Ovary (tissue), 9 donors: ENCODE data around the gene MAFF. TPM values are rescaled to one million over a fixed set of nuclear protein-coding genes. Genes with fewer than 3 reads are reported as not detected.

Experiments
- DNase-seq, 5 donors: peaks; one replicate each; pipeline ENCODE4 v3.0.0-alpha.2; 2019 to 2020
- H3K27ac ChIP-seq, 2 donors: fragments of 200-600 bp; one replicate each; pipeline versions ENCODE4 v1.5.1 to v1.8.0; 2019 to 2022
- H3K27me3 ChIP-seq: fragments of 200-600 bp; one replicate; pipeline ENCODE4 v1.8.0; 2022
- H3K36me3 ChIP-seq: fragments of 200-600 bp; sonication (generic); one replicate; pipeline ENCODE4 v1.5.1; 2019
- H3K4me1 ChIP-seq: one replicate; pipeline ENCODE4 v1.8.1; 2013; ENCODE audit warnings: mild to moderate bottlenecking, moderate library complexity; ENCODE audit not compliant: insufficient read depth
- H3K4me3 ChIP-seq: fragments of 200-600 bp; sonication (generic); one replicate; pipeline ENCODE4 v1.5.1; 2017
- H3K9me3 ChIP-seq, 2 donors: fragments of 200-600 bp in 1 of 2; sonication (generic) in 1 of 2; one replicate each; pipeline versions ENCODE4 v1.5.1 to v1.8.1; 2013 to 2019; ENCODE audit warnings: mild to moderate bottlenecking in 1 of 2, moderate library complexity in 1 of 2
- EP300 ChIP-seq: sonication (generic); formaldehyde crosslinking; IDR thresholded peaks from one replicate; pipeline ENCODE4 v1.6.1; 2017; ENCODE audit warnings: antibody characterized with exemption
- POLR2A ChIP-seq: fragments of 450-650 bp; IDR thresholded peaks from one replicate; pipeline ENCODE4 v1.6.1; 2017; ENCODE audit warnings: antibody characterized with exemption, mild to moderate bottlenecking, moderate library complexity
- WGBS, 3 donors: extraction: QIAGEN DNeasy Blood & Tissue Kit in 1 of 3; methylation state at CpG; one replicate each; pipeline versions ENCODE4 v1.1.5 to v1.1.7; 2013 to 2017; 5-methylcytosine and 5-hydroxymethylcytosine counted together
- intact Hi-C, 4 donors: fragments of 100-400 bp; cut with DNase I; formaldehyde crosslinking; loops; one replicate each; pipeline versions ENCODE4 v1.11.0 to v1.15.1; 2022 to 2023
- polyA plus RNA-seq, 2 donors: library from polyadenylated mRNA; stranded (reverse); fragments of 200-250 nt in 1 of 2; fragments of 350-450 nt in 1 of 2; fragmentation: Illumina TruSeq in 1 of 2; extraction: RNeasy Lipid Tissue Mini Kit (QIAGEN cat#74804) in 1 of 2; gene quantifications; one replicate each; pipeline ENCODE4 v1.2.3, GENCODE V29; 2013 to 2014
- total RNA-seq, 7 donors: library from RNA; depleted of rRNA in 2 of 7; stranded (reverse); fragments of >200 nt in 2 of 7; fragmentation: NEBNext Ultra II Directional in 3 of 7; extraction: Animal tissue kit (Norgen Biotek cat#: 25700) in 3 of 7; gene quantifications; one replicate each; pipeline versions ENCODE4 v1.1.0 to v1.2.4, GENCODE V29; 2016 to 2023
- TF ChIP-seq, protein P1 (sequence below), 3 donors: fragments of 450-650 bp in 2 of 3; fragments of 200-600 bp in 1 of 3; IDR thresholded peaks; one replicate each; pipeline versions ENCODE4 v1.5.1 to v1.8.0; 2016 to 2022; ENCODE audit warnings: antibody characterized with exemption in 3 of 3, mild to moderate bottlenecking in 1 of 3
- donor health status: DM: no; HTN: no; CAD: no; lungs with moderate emphysema.
- donor health status: DM: no; HTN: no; CAD: no.
- donor health status: Bipolar disorder and iron deficiency.
- donor health status: DM: yes; HTN: yes; CAD: no.
- donor health status: DM: no; HTN: no; CAD: no.
- donor health status: DM: yes; HTN: yes; CAD: no.

MAFF gene
- total and polyA plus RNA-seq, 9 donors: 13.3 to 153 (median 19.4) TPM

DNA sequence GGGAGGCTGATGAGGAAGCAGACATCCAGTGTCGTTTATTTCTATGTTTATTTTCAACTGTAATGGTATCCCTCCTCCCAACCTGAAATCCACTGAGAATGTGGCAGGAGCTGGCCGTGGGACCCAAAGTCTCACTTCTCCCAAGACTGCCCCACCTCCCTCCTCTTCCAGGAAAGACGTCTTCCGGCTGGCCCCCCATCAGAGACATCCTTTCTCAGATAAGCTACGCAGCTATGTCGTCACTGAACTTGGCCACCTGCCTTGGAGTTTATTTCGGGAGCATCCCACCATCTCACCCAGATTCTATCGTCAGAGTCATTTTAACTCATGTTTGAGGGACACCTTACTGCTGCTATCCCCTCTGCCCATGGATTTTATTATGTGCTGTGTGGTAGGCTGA, 57.1 kb downstream of the MAFF start:
- 13 to 25% (median 15%) methylated on average over 8 of the region's 8 CpGs for WGBS, 3 donors
- TF ChIP-seq POLR2A (no peak), EP300 (peak; percentile 89)
- TF ChIP-seq, protein P1, sequence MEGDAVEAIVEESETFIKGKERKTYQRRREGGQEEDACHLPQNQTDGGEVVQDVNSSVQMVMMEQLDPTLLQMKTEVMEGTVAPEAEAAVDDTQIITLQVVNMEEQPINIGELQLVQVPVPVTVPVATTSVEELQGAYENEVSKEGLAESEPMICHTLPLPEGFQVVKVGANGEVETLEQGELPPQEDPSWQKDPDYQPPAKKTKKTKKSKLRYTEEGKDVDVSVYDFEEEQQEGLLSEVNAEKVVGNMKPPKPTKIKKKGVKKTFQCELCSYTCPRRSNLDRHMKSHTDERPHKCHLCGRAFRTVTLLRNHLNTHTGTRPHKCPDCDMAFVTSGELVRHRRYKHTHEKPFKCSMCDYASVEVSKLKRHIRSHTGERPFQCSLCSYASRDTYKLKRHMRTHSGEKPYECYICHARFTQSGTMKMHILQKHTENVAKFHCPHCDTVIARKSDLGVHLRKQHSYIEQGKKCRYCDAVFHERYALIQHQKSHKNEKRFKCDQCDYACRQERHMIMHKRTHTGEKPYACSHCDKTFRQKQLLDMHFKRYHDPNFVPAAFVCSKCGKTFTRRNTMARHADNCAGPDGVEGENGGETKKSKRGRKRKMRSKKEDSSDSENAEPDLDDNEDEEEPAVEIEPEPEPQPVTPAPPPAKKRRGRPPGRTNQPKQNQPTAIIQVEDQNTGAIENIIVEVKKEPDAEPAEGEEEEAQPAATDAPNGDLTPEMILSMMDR (IDR thresholded peaks at IDR 0.05): no peak
- no peaks in the 10 kb centered on the region for H3K27me3 ChIP-seq
- no peak overlapping the region for H3K4me3 ChIP-seq
- intact Hi-C loops: loop anchor here in 1 of 4 donors (10.0 kb wide), 1 partner anchor 54 kb away; the partner anchor contains the start of gene MAFF
- H3K27ac ChIP-seq: peak overlapping the region; percentile 47 to 74
- H3K9me3 ChIP-seq: no peaks in the 10 kb centered on the region
- DNase-seq: peak; percentile 77 to 93 (median 86)
- H3K36me3 ChIP-seq: no peaks in the 10 kb centered on the region
- peaks cover 21% of the 10 kb centered on the region for H3K4me1 ChIP-seq

DNA sequence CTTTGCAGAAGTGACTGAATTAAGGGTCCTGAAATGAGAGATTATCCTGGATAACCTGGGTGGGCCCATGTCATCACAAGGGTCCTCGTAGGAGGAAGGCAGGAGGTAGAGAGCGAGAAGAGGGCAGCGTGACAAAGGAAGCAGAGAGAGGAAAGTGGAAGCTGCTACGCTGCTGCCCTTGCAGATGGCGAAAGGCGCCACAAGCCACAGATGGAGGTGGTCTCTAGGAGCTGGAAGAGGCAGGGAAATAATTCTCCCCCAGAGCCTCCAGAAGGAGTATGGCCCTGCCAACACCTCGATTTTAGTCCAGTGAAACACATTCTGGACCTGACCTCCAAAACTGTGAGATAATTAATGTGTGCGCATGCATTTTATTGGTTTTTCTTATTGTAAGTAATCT, 57.6 kb downstream of the MAFF start:
- TF ChIP-seq EP300: no peak
- TF ChIP-seq, protein P1 (IDR thresholded peaks at IDR 0.05): no peak
- TF ChIP-seq POLR2A: no peak
- no peak for DNase-seq
- Histone ChIP-seq H3K36me3 (no peaks in the 10 kb centered on the region), H3K27me3 (no peaks in the 10 kb centered on the region), H3K27ac (peak overlapping the region in 1 of 2 donors; percentile 74), H3K4me1 (peaks cover 21% of the 10 kb centered on the region), H3K4me3 (no peak overlapping the region), H3K9me3 (no peaks in the 10 kb centered on the region)
- 80 to 87% (median 87%) methylated on average over 8 of the region's 8 CpGs for WGBS, 3 donors
- intact Hi-C loops: loop anchor here in 1 of 4 donors (10.0 kb wide), 1 partner anchor 55 kb away; the partner anchor contains the start of gene MAFF

DNA sequence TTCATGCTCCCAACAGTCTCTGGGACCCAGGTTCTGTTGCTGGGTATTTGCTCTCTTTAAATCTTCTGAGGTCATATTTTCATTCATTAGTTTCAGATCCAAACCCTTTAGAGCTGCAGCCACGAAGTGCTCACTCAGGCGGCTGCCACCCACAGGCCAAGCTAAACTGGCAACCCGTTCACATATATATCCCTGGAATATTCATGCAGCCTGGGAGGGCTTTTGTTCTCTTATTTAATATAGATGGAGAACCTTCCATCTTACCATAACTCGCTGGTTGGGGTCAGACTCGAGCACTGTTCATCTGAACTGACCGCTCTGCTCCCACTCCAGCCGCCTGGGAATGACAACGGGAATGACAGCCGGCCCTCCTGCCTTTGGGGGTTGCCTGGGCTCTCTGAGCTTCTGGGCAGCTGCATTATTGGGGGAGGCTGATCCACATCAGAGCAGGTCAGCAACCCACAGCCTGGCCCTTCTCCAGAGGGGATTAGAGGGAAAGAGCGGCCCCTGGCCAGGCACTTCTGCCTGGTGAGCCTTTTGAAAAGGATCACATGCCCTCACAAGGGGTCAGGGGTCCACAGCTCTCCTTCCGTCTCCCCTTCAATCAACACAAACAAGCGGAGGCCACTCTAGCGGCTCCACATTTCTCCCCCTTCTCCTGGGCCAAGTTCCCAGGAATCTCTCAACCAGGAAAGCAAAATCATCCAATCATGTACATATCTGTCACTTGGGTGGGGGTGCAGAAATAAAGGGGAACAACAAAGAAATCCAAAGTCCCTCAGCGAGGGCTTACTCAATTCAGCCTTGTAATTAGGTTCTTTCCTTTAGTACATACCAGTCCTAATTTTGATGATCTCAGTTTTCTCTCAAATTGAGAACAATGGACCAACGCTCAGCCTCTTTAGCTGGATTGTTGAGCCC, 59.2 kb downstream of the MAFF start:
- DNase-seq: no peak
- 34 to 43% (median 34%) methylated on average over 15 of the region's 15 CpGs for WGBS, 3 donors
- H3K27me3 ChIP-seq: no peaks in the 10 kb centered on the region
- no peak overlapping the region for H3K4me3 ChIP-seq
- intact Hi-C loops: loop anchor here in 2 of 4 donors (5.0 to 10.0 kb wide), 3 partner anchors 56 to 94 kb away; partner anchors contain the start of genes CSNK1E (in 1 of the 2) and MAFF (in 1 of the 2)
- peak overlapping the region; percentile 32 to 76 for H3K27ac ChIP-seq
- no peaks in the 10 kb centered on the region for H3K36me3 ChIP-seq
- TF ChIP-seq EP300: no peak
- TF ChIP-seq POLR2A: no peak
- TF ChIP-seq, protein P1 (IDR thresholded peaks at IDR 0.05): no peak
- H3K4me1 ChIP-seq: peaks cover 23% of the 10 kb centered on the region
- no peaks in the 10 kb centered on the region for H3K9me3 ChIP-seq

DNA sequence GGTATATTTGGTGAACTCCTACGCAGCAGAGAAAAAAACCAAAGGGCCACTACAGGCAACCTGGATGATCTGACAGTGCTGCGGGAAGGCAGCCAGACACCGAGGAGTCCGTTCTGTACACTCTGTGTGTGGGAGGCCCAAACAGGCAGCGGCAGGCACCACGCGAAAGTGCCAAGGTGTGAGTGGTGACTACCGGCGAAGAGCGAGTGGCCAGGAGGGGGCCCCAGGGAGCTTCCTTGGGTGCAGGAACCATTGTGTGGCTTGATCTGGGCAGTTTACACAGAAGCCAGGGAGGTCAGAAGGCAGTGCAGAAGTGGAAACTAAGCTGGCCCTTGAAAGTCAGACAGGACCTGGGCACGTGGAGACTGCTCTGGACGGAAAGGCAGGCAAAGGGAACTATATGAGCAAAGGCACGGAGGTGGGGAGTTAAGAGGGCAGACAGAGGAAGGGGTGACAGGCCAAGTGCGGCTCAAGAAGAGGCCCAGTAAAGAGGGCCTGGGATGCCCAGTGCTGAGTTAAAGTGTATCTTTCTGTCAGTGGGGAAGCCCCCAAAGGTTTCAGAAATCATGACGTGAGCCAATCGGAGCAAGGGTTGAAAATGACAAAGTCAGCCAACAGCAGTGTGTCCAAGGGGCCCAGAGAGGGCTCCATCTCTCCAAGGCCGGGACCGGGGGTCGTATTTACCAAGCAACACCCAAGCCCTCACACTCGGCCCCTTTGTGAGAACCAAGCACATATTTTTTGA, 60.4 kb downstream of the MAFF start:
- intact Hi-C loops: loop anchor here in 2 of 4 donors (5.0 to 10.0 kb wide), 3 partner anchors 55 to 93 kb away; partner anchors contain the start of genes CSNK1E (in 1 of the 2) and MAFF (in 1 of the 2)
- Histone ChIP-seq H3K4me1 (peaks cover 27% of the 10 kb centered on the region), H3K27me3 (no peaks in the 10 kb centered on the region), H3K9me3 (no peaks in the 10 kb centered on the region), H3K4me3 (no peak overlapping the region), H3K36me3 (no peaks in the 10 kb centered on the region), H3K27ac (peak overlapping the region; percentile 32 to 46)
- TF ChIP-seq, protein P1 (IDR thresholded peaks at IDR 0.05): peak in 1 of 3 donors; percentile 35
- no peak for TF ChIP-seq POLR2A
- no peak for TF ChIP-seq EP300
- peak in 4 of 5 donors; percentile 46 to 74 (median 56) for DNase-seq
- WGBS, 3 donors: 57 to 63% (median 59%) methylated on average over 20 of the region's 20 CpGs
